Sigmoid colon (tissue), 4 donors: Measurements from ENCODE around the gene CILP2.

Source experiments
- CTCF ChIP-seq, 4 experiments: fragments of 450-650 bp in 3 of 4; fragments of 200-600 bp in 1 of 4; IDR thresholded peaks; one replicate each; pipeline ENCODE4 v1.5.1; 2016 to 2019; ENCODE audit warnings: antibody characterized with exemption in 4 of 4, mild to moderate bottlenecking in 3 of 4, moderate library complexity in 2 of 4
- EP300 ChIP-seq, 4 donors: sonication (generic); formaldehyde crosslinking; IDR thresholded peaks; one replicate each; pipeline ENCODE4 v1.6.1; 2017; ENCODE audit warnings: antibody characterized with exemption in 4 of 4
- POLR2A ChIP-seq, 2 donors: fragments of 450-650 bp; IDR thresholded peaks; one replicate each; pipeline ENCODE4 v1.6.1; 2016; ENCODE audit warnings: antibody characterized with exemption in 2 of 2, mild to moderate bottlenecking in 2 of 2, moderate library complexity in 2 of 2

GRCh38 chr19:19529783-19530422 is 8.2 kb upstream of the CILP2 start:
- TF ChIP-seq EP300 (IDR thresholded peaks at IDR 0.05) (no peak), CTCF (IDR thresholded peaks at IDR 0.05) (no peak), POLR2A (IDR thresholded peaks at IDR 0.05) (no peak)
